Nephron (organoid): Measurements from ENCODE around the gene CCDC14.

ENCODE experiments used
- H3K27ac Mint-ChIP-seq, 3 experiments: 2 replicates each; pipeline ENCODE4 v1.8.0; 2020; ENCODE audit warnings: mixed read lengths in 3 of 3, mild to moderate bottlenecking in 2 of 3, moderate library complexity in 1 of 3
- H3K27me3 Mint-ChIP-seq: 2 replicates; pipeline ENCODE4 v1.8.0; 2021; ENCODE audit warnings: low read depth, mild to moderate bottlenecking, moderate library complexity, mixed read lengths
- H3K36me3 Mint-ChIP-seq: 2 replicates; pipeline ENCODE4 v1.8.0; 2020; ENCODE audit warnings: low read depth, mixed read lengths
- H3K4me1 Mint-ChIP-seq: 2 replicates; pipeline ENCODE4 v1.8.0; 2020; ENCODE audit warnings: mixed read lengths
- H3K4me3 Mint-ChIP-seq, 3 experiments: 2 replicates each; pipeline ENCODE4 v1.8.0; 2020; ENCODE audit warnings: mild to moderate bottlenecking in 3 of 3, mixed read lengths in 3 of 3, moderate library complexity in 2 of 3
- H3K9me3 Mint-ChIP-seq: 2 replicates; pipeline ENCODE4 v1.8.0; 2020; ENCODE audit warnings: mixed read lengths
- CTCF ChIP-seq, 3 experiments: fragments of 200-600 bp; sonication (generic); IDR thresholded peaks; one replicate each; pipeline ENCODE4 v1.5.0; 2021; ENCODE audit warnings: antibody characterized with exemption in 3 of 3; ENCODE audit not compliant: unreplicated experiment in 3 of 3

The CCDC14 gene

GRCh38 chr3:123870033-123870432, 91.0 kb downstream of the CCDC14 start:
- Mint-ChIP-seq H3K27ac (no peak overlapping the region), H3K4me1 (no peaks in the 10 kb centered on the region), H3K4me3 (no peak overlapping the region), H3K36me3 (no peaks in the 10 kb centered on the region), H3K27me3 (no peaks in the 10 kb centered on the region), H3K9me3 (no peaks in the 10 kb centered on the region)
- no peak for TF ChIP-seq CTCF (IDR thresholded peaks at IDR 0.05; ENCODE audit: unreplicated experiment in 3 of 3)

- Mint-ChIP-seq H3K27me3 (no peaks in the 10 kb centered on the region), H3K36me3 (no peaks in the 10 kb centered on the region), H3K9me3 (peaks cover 1% of the 10 kb centered on the region)
These were observed 91.9 kb downstream of the CCDC14 start for GRCh38 chr3:123869165-123869564.

GRCh38 chr3:123864706-123865105, 96.3 kb downstream of the CCDC14 start:
- Mint-ChIP-seq H3K9me3 (peaks cover 5% of the 10 kb centered on the region), H3K27me3 (no peaks in the 10 kb centered on the region), H3K27ac (no peak overlapping the region), H3K4me1 (no peaks in the 10 kb centered on the region), H3K4me3 (no peak overlapping the region), H3K36me3 (no peaks in the 10 kb centered on the region)
- no peak for TF ChIP-seq CTCF (IDR thresholded peaks at IDR 0.05; ENCODE audit: unreplicated experiment in 3 of 3)

More at GRCh38 chr3:123869165-123869564, 91.9 kb downstream of the CCDC14 start:
- Mint-ChIP-seq H3K4me1 (no peaks in the 10 kb centered on the region), H3K27ac (no peak overlapping the region), H3K4me3 (no peak overlapping the region)
- no peak for TF ChIP-seq CTCF (IDR thresholded peaks at IDR 0.05; ENCODE audit: unreplicated experiment in 3 of 3)
